Suprapubic skin (tissue), 3 donors: ENCODE measurements around the gene SAA1.

Experiments
- POLR2A ChIP-seq, 2 donors: fragments of 450-650 bp; IDR thresholded peaks; one replicate each; pipeline ENCODE4 v1.6.1; 2017; ENCODE audit warnings: antibody characterized with exemption in 2 of 2, mild to moderate bottlenecking in 2 of 2, moderate library complexity in 2 of 2
- TF ChIP-seq, protein P1 (sequence below), 2 donors: fragments of 200-600 bp in 1 of 2; fragments of 450-650 bp in 1 of 2; sonication (generic) in 1 of 2; IDR thresholded peaks; one replicate each; pipeline ENCODE4 v1.5.1; 2016 to 2019; ENCODE audit warnings: antibody characterized with exemption in 2 of 2, mild to moderate bottlenecking in 1 of 2, moderate library complexity in 1 of 2

DNA sequence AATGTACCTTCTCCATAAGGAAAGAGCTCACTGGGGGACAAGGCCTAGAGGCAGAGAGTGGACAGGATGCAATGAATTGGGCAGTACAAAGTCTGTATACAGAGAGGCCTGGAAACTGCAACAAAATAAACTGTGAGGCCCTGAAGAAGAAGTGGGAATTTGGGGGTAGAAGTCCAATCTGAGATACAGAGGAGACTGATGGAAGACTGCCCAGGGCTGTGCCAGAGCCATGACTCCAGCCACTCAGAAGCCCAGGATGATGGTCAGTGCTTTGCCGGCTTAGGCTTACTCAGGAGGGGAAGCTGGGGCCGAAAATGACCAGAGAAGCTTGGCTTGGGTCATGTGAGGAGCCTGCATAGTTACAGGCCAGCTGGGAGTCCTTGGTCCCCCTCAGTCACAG is 35.2 kb upstream of the SAA1 start:
- TF ChIP-seq, protein P1, sequence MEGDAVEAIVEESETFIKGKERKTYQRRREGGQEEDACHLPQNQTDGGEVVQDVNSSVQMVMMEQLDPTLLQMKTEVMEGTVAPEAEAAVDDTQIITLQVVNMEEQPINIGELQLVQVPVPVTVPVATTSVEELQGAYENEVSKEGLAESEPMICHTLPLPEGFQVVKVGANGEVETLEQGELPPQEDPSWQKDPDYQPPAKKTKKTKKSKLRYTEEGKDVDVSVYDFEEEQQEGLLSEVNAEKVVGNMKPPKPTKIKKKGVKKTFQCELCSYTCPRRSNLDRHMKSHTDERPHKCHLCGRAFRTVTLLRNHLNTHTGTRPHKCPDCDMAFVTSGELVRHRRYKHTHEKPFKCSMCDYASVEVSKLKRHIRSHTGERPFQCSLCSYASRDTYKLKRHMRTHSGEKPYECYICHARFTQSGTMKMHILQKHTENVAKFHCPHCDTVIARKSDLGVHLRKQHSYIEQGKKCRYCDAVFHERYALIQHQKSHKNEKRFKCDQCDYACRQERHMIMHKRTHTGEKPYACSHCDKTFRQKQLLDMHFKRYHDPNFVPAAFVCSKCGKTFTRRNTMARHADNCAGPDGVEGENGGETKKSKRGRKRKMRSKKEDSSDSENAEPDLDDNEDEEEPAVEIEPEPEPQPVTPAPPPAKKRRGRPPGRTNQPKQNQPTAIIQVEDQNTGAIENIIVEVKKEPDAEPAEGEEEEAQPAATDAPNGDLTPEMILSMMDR (IDR thresholded peaks at IDR 0.05): no peak
- TF ChIP-seq POLR2A (IDR thresholded peaks at IDR 0.05): no peak
